A549 (cell line): ENCODE data around the gene ARHGAP26. TPM values are rescaled to one million over a fixed set of nuclear protein-coding genes. Genes with fewer than 3 reads are reported as not detected.

ENCODE experiments used
- ATAC-seq, 2 experiments: fragments of 200-7000 bp in 1 of 2; fragments of >200 bp in 1 of 2; cut with Nextera tagmentation in 1 of 2; cut with Tn5 transposase in 1 of 2; 3 replicates each; pipeline versions ENCODE4 v1.8.0 to v1.9.1; 2018 to 2020; ENCODE audit warnings: mild to moderate bottlenecking in 1 of 2, moderate library complexity in 1 of 2
- CTCF ChIA-PET: fragments of 300-600 bp; sonication (Branson Sonifier 250); formaldehyde crosslinking; extraction: SDS; loops from one replicate; lab custom pipeline; 2021; ENCODE audit warnings: antibody characterized with exemption, inconsistent platforms; lab: Yijun Ruan, JAX
- POLR2A ChIA-PET: fragments of 350-600 bp; formaldehyde crosslinking; extraction: SDS; loops from one replicate; lab custom pipeline; 2021; ENCODE audit warnings: antibody characterized with exemption, inconsistent platforms; lab: Yijun Ruan, JAX
- DNase-seq, 2 experiments: peaks; one replicate each; pipeline versions ENCODE4 v3.0.0 to v3.0.0-alpha.2; 2011 to 2016; ENCODE audit warnings: low read depth in 1 of 2, low spot score in 1 of 2
- FAIRE-seq: peaks from 2 replicates; lab custom pipeline; 2011; peaks lifted over from hg19 to GRCh38; lab: Jason Lieb, UNC
- H3K27ac ChIP-seq, 2 experiments: fragments of >200 bp; sonication (Bioruptor Twin); formaldehyde crosslinking; 3 replicates each; pipeline ENCODE4 v1.5.1; 2016 to 2017
- H3K4me1 ChIP-seq: fragments of >200 bp; sonication (Bioruptor Twin); formaldehyde crosslinking; 3 replicates; pipeline ENCODE4 v1.6.1; 2016
- H3K4me2 ChIP-seq: fragments of >200 bp; sonication (Bioruptor Twin); formaldehyde crosslinking; 3 replicates; pipeline ENCODE4 v1.6.1; 2016
- H3K4me3 ChIP-seq: fragments of >200 bp; sonication (Bioruptor Twin); formaldehyde crosslinking; 3 replicates; pipeline ENCODE4 v1.5.1; 2016
- H3K9me3 ChIP-seq: fragments of >200 bp; sonication (Bioruptor Twin); formaldehyde crosslinking; 3 replicates; pipeline ENCODE4 v1.6.1; 2016
- CBX2 ChIP-seq: fragments of 200-600 bp; sonication (generic); IDR thresholded peaks from 2 replicates; pipeline ENCODE4 v1.6.1; 2016; ENCODE audit warnings: low read depth, mild to moderate bottlenecking, borderline replicate concordance
- CHD2 ChIP-seq: fragments of 150-350 bp; IDR thresholded peaks from 2 replicates; pipeline ENCODE4 v1.6.1; 2014; ENCODE audit warnings: low read length; ENCODE audit not compliant: partially characterized antibody
- EHMT2 ChIP-seq: fragments of 200-600 bp; sonication (generic); IDR thresholded peaks from 2 replicates; pipeline ENCODE4 v1.6.1; 2016; ENCODE audit warnings: antibody characterized with exemption, low read depth, mild to moderate bottlenecking, moderate library complexity
- FOSB ChIP-seq: fragments of 250-450 bp; sonication (Bioruptor Pico); IDR thresholded peaks from 2 replicates; pipeline ENCODE4 v1.5.0; 2020; ENCODE audit warnings: mild to moderate bottlenecking, moderate library complexity
- FOXS1 ChIP-seq: fragments of 250-450 bp; sonication (Bioruptor Pico); IDR thresholded peaks from 2 replicates; pipeline ENCODE4 v1.5.0; 2020; ENCODE audit warnings: mild to moderate bottlenecking, moderate library complexity
- HEYL ChIP-seq: fragments of 250-450 bp; sonication (Bioruptor Pico); IDR thresholded peaks from 2 replicates; pipeline ENCODE4 v1.8.0; 2021; ENCODE audit warnings: mild to moderate bottlenecking, moderate library complexity
- HOXA7 ChIP-seq: fragments of 250-450 bp; sonication (Bioruptor Pico); IDR thresholded peaks from 2 replicates; pipeline ENCODE4 v1.5.0; 2020; ENCODE audit warnings: mild to moderate bottlenecking, moderate library complexity
- HOXB13 ChIP-seq: fragments of 250-450 bp; sonication (Bioruptor Pico); IDR thresholded peaks from 2 replicates; pipeline ENCODE4 v1.5.0; 2020; ENCODE audit warnings: low read depth, mild to moderate bottlenecking, moderate library complexity
- JUNB ChIP-seq: fragments of >200 bp; sonication (Bioruptor Twin); formaldehyde crosslinking; IDR thresholded peaks from 2 replicates; pipeline ENCODE4 v1.6.1; 2016
- KDM1A ChIP-seq: fragments of 200-600 bp; sonication (generic); IDR thresholded peaks from 2 replicates; pipeline ENCODE4 v1.6.1; 2016; ENCODE audit warnings: low read depth, mild to moderate bottlenecking
- MAFK ChIP-seq: fragments of 450-650 bp; IDR thresholded peaks from 2 replicates; pipeline ENCODE4 v1.6.1; 2014; ENCODE audit not compliant: partially characterized antibody
- MYC ChIP-seq: IDR thresholded peaks from 2 replicates; pipeline ENCODE4 v1.6.1; 2012; ENCODE audit warnings: mild to moderate bottlenecking, inconsistent platforms, low read length, improper control_type of control experiment, borderline replicate concordance
- NFE2L2 ChIP-seq: fragments of 150-350 bp; conservative IDR thresholded peaks from 2 replicates; pipeline ENCODE4 v1.6.1; 2014; ENCODE audit warnings: low read length
- RCOR1 ChIP-seq: fragments of 150-350 bp; IDR thresholded peaks from 2 replicates; pipeline ENCODE4 v1.6.1; 2014; ENCODE audit warnings: antibody characterized with exemption, low read length, low read depth
- SMC3 ChIP-seq: fragments of >200 bp; sonication (Bioruptor Twin); formaldehyde crosslinking; IDR thresholded peaks from 3 replicates; pipeline ENCODE4 v1.6.1; 2018; ENCODE audit warnings: inconsistent platforms
- TP53 ChIP-seq: fragments of 250-450 bp; sonication (Bioruptor Pico); IDR thresholded peaks from 2 replicates; pipeline ENCODE4 v1.5.0; 2021; ENCODE audit warnings: mild to moderate bottlenecking, moderate library complexity
- ZSCAN20 ChIP-seq: fragments of 250-450 bp; sonication (Bioruptor Pico); IDR thresholded peaks from 2 replicates; pipeline ENCODE4 v1.8.0; 2022; ENCODE audit warnings: mild to moderate bottlenecking, moderate library complexity
- WGBS: methylation state at CpG from one replicate; pipeline ENCODE4 v1.1.6; 2017; ENCODE audit errors: missing lambda C conversion rate; 5-methylcytosine and 5-hydroxymethylcytosine counted together
- polyA plus RNA-seq, 4 experiments: library from polyadenylated mRNA; depleted of rRNA in 3 of 4; stranded (reverse); fragments of >200 nt; fragmentation: RNase III in 1 of 4; extraction: RNeasy Plus Mini Kit Qiagen cat#74134 plus additional on column Dnase treatment in 1 of 4; gene quantifications; 2 replicates in 3 of 4; 3 replicates in 1 of 4; pipeline ENCODE4 v1.2.3, GENCODE V29; 2011 to 2017
- TF ChIP-seq, protein P1 (sequence below): fragments of >200 bp; sonication (Bioruptor Twin); formaldehyde crosslinking; IDR thresholded peaks from 3 replicates; pipeline ENCODE4 v1.6.1; 2016
- TF ChIP-seq, protein P2 (sequence below): fragments of 250-450 bp; sonication (Bioruptor Pico); IDR thresholded peaks from 2 replicates; pipeline ENCODE4 v1.5.0; 2020; ENCODE audit warnings: low read depth, mild to moderate bottlenecking, moderate library complexity
- TF ChIP-seq, protein P3 (sequence below): fragments of >200 bp; sonication (Bioruptor Twin); formaldehyde crosslinking; IDR thresholded peaks from 3 replicates; pipeline ENCODE4 v1.5.1; 2016
- TF ChIP-seq, protein P4 (sequence below): IDR thresholded peaks from 2 replicates; pipeline ENCODE4 v1.6.1; 2012
- TF ChIP-seq, protein P5 (sequence below): fragments of >200 bp; sonication (Bioruptor Twin); formaldehyde crosslinking; IDR thresholded peaks from 2 replicates; pipeline ENCODE4 v1.6.1; 2016

ARHGAP26 gene
- polyA plus RNA-seq, 2 of the 4 experiments (the other 2 are of a cell fraction), result 6.6 to 19.1 TPM

DNA sequence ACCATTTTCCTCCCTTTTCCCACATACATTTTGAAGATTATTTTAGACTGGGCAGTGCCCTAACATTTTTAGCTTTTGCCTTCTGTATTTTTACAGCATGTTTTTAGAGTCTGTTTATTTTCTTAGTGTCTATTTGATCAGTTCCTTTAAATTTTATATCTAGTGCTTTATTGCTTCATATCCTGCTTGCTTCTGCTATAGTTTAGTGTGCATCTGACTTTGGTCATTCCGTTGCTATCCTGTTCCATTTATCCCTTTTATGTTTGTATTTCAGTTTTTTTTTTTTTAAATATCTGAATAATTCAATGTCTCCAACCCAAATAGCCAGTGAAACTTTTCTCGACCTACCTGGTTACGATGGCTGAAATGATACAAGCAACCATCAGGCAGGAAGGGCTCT is 203.8 kb downstream of the ARHGAP26 start:
- WGBS, result 90% methylated on average over 3 of the region's 3 CpGs

DNA sequence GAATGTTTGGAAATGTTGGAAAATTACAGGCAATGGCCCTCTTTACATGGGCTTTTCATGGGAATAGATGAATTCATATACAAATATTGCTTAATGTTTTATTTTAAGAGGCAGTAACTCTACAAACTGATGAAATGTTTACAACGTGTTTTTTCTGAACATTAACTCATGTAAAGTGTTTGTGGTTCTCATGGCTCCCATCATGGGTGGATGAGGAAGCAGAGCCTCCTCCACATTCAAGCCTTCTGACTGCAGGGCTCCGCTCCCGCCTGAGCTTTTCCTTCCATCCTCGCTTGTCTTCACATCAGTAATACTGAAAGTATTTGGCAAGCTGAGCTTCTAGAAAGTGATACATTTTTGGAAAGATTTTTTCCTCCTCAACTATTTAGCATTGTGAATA is 204.2 kb downstream of the ARHGAP26 start:
- TF ChIP-seq, protein P1, sequence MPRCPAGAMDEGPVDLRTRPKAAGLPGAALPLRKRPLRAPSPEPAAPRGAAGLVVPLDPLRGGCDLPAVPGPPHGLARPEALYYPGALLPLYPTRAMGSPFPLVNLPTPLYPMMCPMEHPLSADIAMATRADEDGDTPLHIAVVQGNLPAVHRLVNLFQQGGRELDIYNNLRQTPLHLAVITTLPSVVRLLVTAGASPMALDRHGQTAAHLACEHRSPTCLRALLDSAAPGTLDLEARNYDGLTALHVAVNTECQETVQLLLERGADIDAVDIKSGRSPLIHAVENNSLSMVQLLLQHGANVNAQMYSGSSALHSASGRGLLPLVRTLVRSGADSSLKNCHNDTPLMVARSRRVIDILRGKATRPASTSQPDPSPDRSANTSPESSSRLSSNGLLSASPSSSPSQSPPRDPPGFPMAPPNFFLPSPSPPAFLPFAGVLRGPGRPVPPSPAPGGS, result no peak
- TF ChIP-seq, protein P2, sequence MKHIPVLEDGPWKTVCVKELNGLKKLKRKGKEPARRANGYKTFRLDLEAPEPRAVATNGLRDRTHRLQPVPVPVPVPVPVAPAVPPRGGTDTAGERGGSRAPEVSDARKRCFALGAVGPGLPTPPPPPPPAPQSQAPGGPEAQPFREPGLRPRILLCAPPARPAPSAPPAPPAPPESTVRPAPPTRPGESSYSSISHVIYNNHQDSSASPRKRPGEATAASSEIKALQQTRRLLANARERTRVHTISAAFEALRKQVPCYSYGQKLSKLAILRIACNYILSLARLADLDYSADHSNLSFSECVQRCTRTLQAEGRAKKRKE (CRISPR knock-in tag), result no peak
- TF ChIP-seq RCOR1 (no peak), HOXB13 (no peak), ZSCAN20 (CRISPR knock-in tag) (no peak), SMC3 (no peak), MAFK (no peak), HEYL (CRISPR knock-in tag) (no peak), TP53 (CRISPR knock-in tag) (no peak), CBX2 (no peak), NFE2L2 (no peak)
- TF ChIP-seq, protein P3, sequence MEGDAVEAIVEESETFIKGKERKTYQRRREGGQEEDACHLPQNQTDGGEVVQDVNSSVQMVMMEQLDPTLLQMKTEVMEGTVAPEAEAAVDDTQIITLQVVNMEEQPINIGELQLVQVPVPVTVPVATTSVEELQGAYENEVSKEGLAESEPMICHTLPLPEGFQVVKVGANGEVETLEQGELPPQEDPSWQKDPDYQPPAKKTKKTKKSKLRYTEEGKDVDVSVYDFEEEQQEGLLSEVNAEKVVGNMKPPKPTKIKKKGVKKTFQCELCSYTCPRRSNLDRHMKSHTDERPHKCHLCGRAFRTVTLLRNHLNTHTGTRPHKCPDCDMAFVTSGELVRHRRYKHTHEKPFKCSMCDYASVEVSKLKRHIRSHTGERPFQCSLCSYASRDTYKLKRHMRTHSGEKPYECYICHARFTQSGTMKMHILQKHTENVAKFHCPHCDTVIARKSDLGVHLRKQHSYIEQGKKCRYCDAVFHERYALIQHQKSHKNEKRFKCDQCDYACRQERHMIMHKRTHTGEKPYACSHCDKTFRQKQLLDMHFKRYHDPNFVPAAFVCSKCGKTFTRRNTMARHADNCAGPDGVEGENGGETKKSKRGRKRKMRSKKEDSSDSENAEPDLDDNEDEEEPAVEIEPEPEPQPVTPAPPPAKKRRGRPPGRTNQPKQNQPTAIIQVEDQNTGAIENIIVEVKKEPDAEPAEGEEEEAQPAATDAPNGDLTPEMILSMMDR, result no peak
- TF ChIP-seq, protein P4, sequence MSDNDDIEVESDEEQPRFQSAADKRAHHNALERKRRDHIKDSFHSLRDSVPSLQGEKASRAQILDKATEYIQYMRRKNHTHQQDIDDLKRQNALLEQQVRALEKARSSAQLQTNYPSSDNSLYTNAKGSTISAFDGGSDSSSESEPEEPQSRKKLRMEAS, result no peak
- TF ChIP-seq, all 56 proteins: peak for 0
- POLR2A ChIA-PET, result no interaction called here
- CTCF ChIA-PET, result interaction anchor here (1.1 to 1.5 kb wide), 5 partner anchors 8 to 86 kb away, joined by 3 to 7 read pairs (median 4); no protein-coding TSS in a partner anchor
- H3K27ac ChIP-seq, result no peak overlapping the region
- ATAC-seq (no peak), FAIRE-seq (no peak), DNase-seq (no peak)
- WGBS, result 76% methylated on average over 4 of the region's 4 CpGs
- no peak overlapping the region for H3K4me2 ChIP-seq
- no peaks in the 10 kb centered on the region for H3K9me3 ChIP-seq
- H3K4me3 ChIP-seq, result no peak overlapping the region
- H3K4me1 ChIP-seq, result 0 out of 3 replicates have a peak, but pooled peaks cover 5% of the 10 kb centered on the region

More for the DNA sequence above, 203.8 kb downstream of the ARHGAP26 start:
- TF ChIP-seq HOXA7 (CRISPR knock-in tag), result no peak
- TF ChIP-seq HOXB13, result no peak
- TF ChIP-seq, protein P2 (CRISPR knock-in tag), result no peak
- TF ChIP-seq, protein P1, result no peak
- TF ChIP-seq JUNB, result no peak
- TF ChIP-seq RCOR1, result no peak
- no peak for TF ChIP-seq EHMT2
- TF ChIP-seq FOXS1 (CRISPR knock-in tag), result no peak
- TF ChIP-seq, protein P5, sequence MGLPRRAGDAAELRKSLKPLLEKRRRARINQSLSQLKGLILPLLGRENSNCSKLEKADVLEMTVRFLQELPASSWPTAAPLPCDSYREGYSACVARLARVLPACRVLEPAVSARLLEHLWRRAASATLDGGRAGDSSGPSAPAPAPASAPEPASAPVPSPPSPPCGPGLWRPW, result no peak
- TF ChIP-seq CHD2, result no peak
- no peak for TF ChIP-seq KDM1A
- TF ChIP-seq MYC, result no peak
- TF ChIP-seq FOSB (CRISPR knock-in tag), result no peak
- H3K9me3 ChIP-seq, result no peaks in the 10 kb centered on the region
- ChIA-PET POLR2A (no interaction called here), CTCF (interaction anchor here (1.3 to 1.5 kb wide), 3 partner anchors 8 to 10 kb away, joined by 3 to 7 read pairs (median 3); no protein-coding TSS in a partner anchor)
- H3K27ac ChIP-seq, result no peak overlapping the region
- ATAC-seq (no peak), FAIRE-seq (no peak), DNase-seq (no peak)
- no peak overlapping the region for H3K4me2 ChIP-seq
- no peak overlapping the region for H3K4me3 ChIP-seq
- H3K4me1 ChIP-seq, result 0 out of 3 replicates have a peak, but pooled peaks cover 5% of the 10 kb centered on the region
